GM10847 (cell line): ENCODE results near the gene SYNE2.

Experiments
- POLR2A ChIP-seq: IDR thresholded peaks from 2 replicates; pipeline ENCODE4 v1.6.1; 2011; ENCODE audit not compliant: insufficient read length; ENCODE audit errors: extremely low read depth

The SYNE2 gene

GRCh38 chr14:64198486-64198885 lies 345.7 kb downstream of the SYNE2 start:
- TF ChIP-seq POLR2A: no peak

- no peak for TF ChIP-seq POLR2A
Observed at GRCh38 chr14:64200170-64200569, 347.4 kb downstream of the SYNE2 start.

- TF ChIP-seq POLR2A: no peak
Observed at GRCh38 chr14:64201296-64201695, 348.5 kb downstream of the SYNE2 start.

GRCh38 chr14:64201921-64202545 lies 349.2 kb downstream of the SYNE2 start:
- no peak for TF ChIP-seq POLR2A

- no peak for TF ChIP-seq POLR2A
Observed at GRCh38 chr14:64202716-64203115, 349.9 kb downstream of the SYNE2 start.

GRCh38 chr14:64203366-64204006 lies 350.7 kb downstream of the SYNE2 start:
- TF ChIP-seq POLR2A: no peak

- no peak for TF ChIP-seq POLR2A
Observed at GRCh38 chr14:64208261-64208660, 355.5 kb downstream of the SYNE2 start.

GRCh38 chr14:64208981-64209380 lies 356.2 kb downstream of the SYNE2 start:
- no peak for TF ChIP-seq POLR2A

- TF ChIP-seq POLR2A: no peak
Observed at GRCh38 chr14:64209444-64210131, 356.8 kb downstream of the SYNE2 start.

GRCh38 chr14:64210216-64210615 lies 357.4 kb downstream of the SYNE2 start:
- no peak for TF ChIP-seq POLR2A

GRCh38 chr14:64212666-64213065 lies 359.9 kb downstream of the SYNE2 start:
- no peak for TF ChIP-seq POLR2A

GRCh38 chr14:64213086-64213485 lies 360.3 kb downstream of the SYNE2 start:
- no peak for TF ChIP-seq POLR2A

- no peak for TF ChIP-seq POLR2A
Observed at GRCh38 chr14:64213853-64214570, 361.2 kb downstream of the SYNE2 start.

GRCh38 chr14:64215274-64215673 lies 362.5 kb downstream of the SYNE2 start:
- TF ChIP-seq POLR2A: no peak

GRCh38 chr14:64215978-64216377 lies 363.2 kb downstream of the SYNE2 start:
- TF ChIP-seq POLR2A: no peak

GRCh38 chr14:64217308-64217707 lies 364.5 kb downstream of the SYNE2 start:
- no peak for TF ChIP-seq POLR2A
